ENCODE results near the gene DTX3L. TPM values are rescaled to one million over a fixed set of nuclear protein-coding genes. Genes with fewer than 3 reads are reported as not detected.

Gene DTX3L
- total and polyA plus RNA-seq, 2 of the 13 experiments (the other 11 are each of a cell fraction or from before 2014, with no cell fraction given): 2.5 to 10.9 TPM

DNA sequence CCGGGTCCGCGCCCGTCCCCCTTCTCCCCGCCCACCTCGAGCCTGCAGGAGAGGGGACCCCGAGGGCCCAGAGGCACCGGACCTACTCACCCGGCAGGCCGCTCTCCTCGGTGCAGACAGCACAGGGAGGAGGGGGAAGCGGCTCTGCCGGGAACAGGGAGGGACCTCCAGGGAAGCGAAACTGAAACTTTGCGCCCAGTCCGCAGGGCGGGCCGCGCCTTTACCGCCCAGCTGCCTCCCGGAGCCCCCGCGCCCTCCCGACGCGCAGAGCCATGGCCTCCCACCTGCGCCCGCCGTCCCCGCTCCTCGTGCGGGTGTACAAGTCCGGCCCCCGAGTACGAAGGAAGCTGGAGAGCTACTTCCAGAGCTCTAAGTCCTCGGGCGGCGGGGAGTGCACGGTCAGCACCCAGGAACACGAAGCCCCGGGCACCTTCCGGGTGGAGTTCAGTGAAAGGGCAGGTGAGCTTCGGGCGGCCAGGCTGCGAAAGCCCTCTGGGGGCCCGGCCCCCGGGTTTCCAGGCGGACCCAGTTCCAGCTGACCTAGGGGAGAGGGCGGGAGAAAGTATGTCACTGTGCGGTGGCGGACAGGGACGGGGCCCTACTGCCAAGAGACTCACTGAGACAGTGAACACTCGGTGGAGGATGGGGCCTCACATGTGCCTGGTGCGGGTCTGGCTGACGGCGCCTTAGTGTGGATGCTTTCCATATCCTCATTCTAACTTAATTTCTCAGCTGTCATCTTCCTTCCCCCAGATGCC is at the start of gene DTX3L, which contains the start of gene PARP9 (continued):
- peak; percentile 76 for TF ChIP-seq ZSCAN31 (CRISPR knock-in tag; IDR thresholded peaks at IDR 0.05; ENCODE audit: low read depth)
- peak; percentile 92 for TF ChIP-seq KDM5B (CRISPR knock-in tag; IDR thresholded peaks at IDR 0.05; ENCODE audit: borderline replicate concordance)
- TF ChIP-seq SOX13 (IDR thresholded peaks at IDR 0.05): no peak
- TF ChIP-seq SOX13 (CRISPR knock-in tag; conservative IDR thresholded peaks at IDR 0.05 in 1 of 2, IDR thresholded peaks at IDR 0.05 in 1 of 2): peak in 1 of 2 experiments; percentile 55; a peak in 2 of 4 replicates
- no peak for TF ChIP-seq RORA (CRISPR knock-in tag; IDR thresholded peaks at IDR 0.05)
- TF ChIP-seq, protein P1, sequence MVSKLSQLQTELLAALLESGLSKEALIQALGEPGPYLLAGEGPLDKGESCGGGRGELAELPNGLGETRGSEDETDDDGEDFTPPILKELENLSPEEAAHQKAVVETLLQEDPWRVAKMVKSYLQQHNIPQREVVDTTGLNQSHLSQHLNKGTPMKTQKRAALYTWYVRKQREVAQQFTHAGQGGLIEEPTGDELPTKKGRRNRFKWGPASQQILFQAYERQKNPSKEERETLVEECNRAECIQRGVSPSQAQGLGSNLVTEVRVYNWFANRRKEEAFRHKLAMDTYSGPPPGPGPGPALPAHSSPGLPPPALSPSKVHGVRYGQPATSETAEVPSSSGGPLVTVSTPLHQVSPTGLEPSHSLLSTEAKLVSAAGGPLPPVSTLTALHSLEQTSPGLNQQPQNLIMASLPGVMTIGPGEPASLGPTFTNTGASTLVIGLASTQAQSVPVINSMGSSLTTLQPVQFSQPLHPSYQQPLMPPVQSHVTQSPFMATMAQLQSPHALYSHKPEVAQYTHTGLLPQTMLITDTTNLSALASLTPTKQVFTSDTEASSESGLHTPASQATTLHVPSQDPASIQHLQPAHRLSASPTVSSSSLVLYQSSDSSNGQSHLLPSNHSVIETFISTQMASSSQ (IDR thresholded peaks at IDR 0.05; ENCODE audit: low read depth): no peak
- TF ChIP-seq, protein P1 (CRISPR knock-in tag; IDR thresholded peaks at IDR 0.05; ENCODE audit: borderline replicate concordance): no peak; the same call in 1 of the 2 replicates
- no peak for TF ChIP-seq ZNF720 (CRISPR knock-in tag; IDR thresholded peaks at IDR 0.05)
- TF ChIP-seq POGZ (CRISPR knock-in tag; IDR thresholded peaks at IDR 0.05): peak; percentile 82
- TF ChIP-seq ZNF496 (CRISPR knock-in tag; IDR thresholded peaks at IDR 0.05; ENCODE audit: insufficient replicate concordance): no peak
- TF ChIP-seq, protein P2, sequence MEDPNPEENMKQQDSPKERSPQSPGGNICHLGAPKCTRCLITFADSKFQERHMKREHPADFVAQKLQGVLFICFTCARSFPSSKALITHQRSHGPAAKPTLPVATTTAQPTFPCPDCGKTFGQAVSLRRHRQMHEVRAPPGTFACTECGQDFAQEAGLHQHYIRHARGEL (CRISPR knock-in tag; IDR thresholded peaks at IDR 0.05): no peak
- TF ChIP-seq RELA (CRISPR knock-in tag; IDR thresholded peaks at IDR 0.05): 0 out of 2 replicates have a peak, but pooled peaks have one; percentile 27
- TF ChIP-seq POLR2AphosphoS5 (IDR thresholded peaks at IDR 0.05; ENCODE audit: low read depth, low read length): 0 out of 2 replicates have a peak, but pooled peaks have one; percentile 28
- TF ChIP-seq, protein P3, sequence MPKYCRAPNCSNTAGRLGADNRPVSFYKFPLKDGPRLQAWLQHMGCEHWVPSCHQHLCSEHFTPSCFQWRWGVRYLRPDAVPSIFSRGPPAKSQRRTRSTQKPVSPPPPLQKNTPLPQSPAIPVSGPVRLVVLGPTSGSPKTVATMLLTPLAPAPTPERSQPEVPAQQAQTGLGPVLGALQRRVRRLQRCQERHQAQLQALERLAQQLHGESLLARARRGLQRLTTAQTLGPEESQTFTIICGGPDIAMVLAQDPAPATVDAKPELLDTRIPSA (CRISPR knock-in tag; IDR thresholded peaks at IDR 0.05; ENCODE audit: borderline replicate concordance): 0 out of 2 replicates have a peak, but pooled peaks have one; percentile 64
- peak; percentile 94; the same call in 1 of the 2 replicates for TF ChIP-seq ARID2 (CRISPR knock-in tag; IDR thresholded peaks at IDR 0.05; ENCODE audit: borderline replicate concordance)
- no peak for TF ChIP-seq NR3C1 (CRISPR knock-in tag; IDR thresholded peaks at IDR 0.05)
- no peak for TF ChIP-seq NR2F6 (IDR thresholded peaks at IDR 0.05)
- TF ChIP-seq NR2F6 (CRISPR knock-in tag; IDR thresholded peaks at IDR 0.05): no peak
- TF ChIP-seq, protein P4, sequence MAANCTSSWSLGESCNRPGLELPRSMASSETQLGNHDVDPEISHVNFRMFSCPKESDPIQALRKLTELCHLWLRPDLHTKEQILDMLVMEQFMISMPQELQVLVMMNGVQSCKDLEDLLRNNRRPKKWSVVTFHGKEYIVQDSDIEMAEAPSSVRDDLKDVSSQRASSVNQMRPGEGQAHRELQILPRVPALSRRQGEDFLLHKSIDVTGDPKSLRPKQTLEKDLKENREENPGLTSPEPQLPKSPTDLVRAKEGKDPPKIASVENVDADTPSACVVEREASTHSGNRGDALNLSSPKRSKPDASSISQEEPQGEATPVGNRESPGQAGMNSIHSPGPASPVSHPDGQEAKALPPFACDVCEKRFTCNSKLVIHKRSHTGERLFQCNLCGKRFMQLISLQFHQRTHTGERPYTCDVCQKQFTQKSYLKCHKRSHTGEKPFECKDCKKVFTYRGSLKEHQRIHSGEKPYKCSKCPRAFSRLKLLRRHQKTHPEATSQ (CRISPR knock-in tag; IDR thresholded peaks at IDR 0.05; ENCODE audit: borderline replicate concordance): no peak; the same call in 1 of the 2 replicates
- no peak for TF ChIP-seq TCF7L2 (IDR thresholded peaks at IDR 0.05; ENCODE audit: low read depth, low read length)
- peak; percentile 86 for TF ChIP-seq ZBTB7A (CRISPR knock-in tag; IDR thresholded peaks at IDR 0.05)
- TF ChIP-seq ATF1 (CRISPR knock-in tag; IDR thresholded peaks at IDR 0.05): no peak
- no peak for TF ChIP-seq ZNF432 (CRISPR knock-in tag; IDR thresholded peaks at IDR 0.05; ENCODE audit: borderline replicate concordance)
- no peak for TF ChIP-seq NCOA5 (CRISPR knock-in tag; IDR thresholded peaks at IDR 0.05)

Measured in HepG2 (cell line).